Body of pancreas (tissue), 4 donors: ENCODE measurements around the gene UBXN1.

Experiments
- CTCF ChIP-seq, 7 experiments: fragments of 450-650 bp in 4 of 7; fragments of 200-600 bp in 3 of 7; sonication (generic) in 3 of 7; IDR thresholded peaks; one replicate each; pipeline ENCODE4 v1.5.1; 2016 to 2019; ENCODE audit warnings: antibody characterized with exemption in 7 of 7
- POLR2A ChIP-seq, 3 donors: fragments of 450-650 bp; IDR thresholded peaks; one replicate each; pipeline ENCODE4 v1.6.1; 2016; ENCODE audit warnings: antibody characterized with exemption in 3 of 3, mild to moderate bottlenecking in 2 of 3

GRCh38 chr11:62667460-62667859 is 11.4 kb downstream of the UBXN1 start:
- TF ChIP-seq CTCF (IDR thresholded peaks at IDR 0.05) (no peak), POLR2A (IDR thresholded peaks at IDR 0.05) (no peak)
